ENCODE results near the gene SLBP.
"Not testable (repeated sequence)": the region's sequence is repeated elsewhere in the genome, so short reads cannot be mapped to it uniquely, and the experiment has no call there.

SLBP gene

GRCh38 chr4:1711571-1712215, 426 bp downstream of the SLBP start:
- DNase-seq (ENCODE audit: low spot score) (no peak), FAIRE-seq (no peak)

DNA sequence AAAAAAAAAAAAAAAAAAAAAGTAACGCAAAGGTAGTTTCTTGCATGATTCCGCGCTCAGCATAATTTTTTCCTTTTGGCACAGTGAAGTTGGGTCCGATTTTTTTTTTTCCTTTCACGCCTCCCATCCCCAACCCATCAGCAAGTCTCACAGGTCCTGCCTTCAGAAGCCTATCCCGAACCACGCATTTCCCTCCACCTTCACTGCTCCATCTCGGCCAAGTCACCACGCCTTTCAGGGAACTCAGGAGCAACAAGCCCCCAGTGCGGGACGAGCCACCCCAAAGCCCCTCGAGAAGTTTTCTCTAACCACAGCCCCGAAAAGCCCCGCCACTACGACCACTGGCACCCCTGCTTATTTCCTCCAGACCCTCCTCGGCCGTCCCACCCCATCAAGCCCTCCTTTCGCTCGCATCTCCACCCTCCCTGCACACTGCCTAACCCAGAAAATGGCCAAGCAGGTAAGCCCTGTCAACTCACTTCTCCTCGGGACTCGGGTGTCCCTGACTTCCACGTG, 1.0 kb downstream of the SLBP start:
- no peak for FAIRE-seq
- DNase-seq (ENCODE audit: low spot score): no peak

- FAIRE-seq (no peak), DNase-seq (ENCODE audit: low spot score) (no peak)
Observed at GRCh38 chr4:1708581-1708980, 3.5 kb downstream of the SLBP start.

GRCh38 chr4:1706358-1706757, 5.8 kb downstream of the SLBP start:
- no peak for FAIRE-seq
- DNase-seq (ENCODE audit: low spot score): no peak

DNA sequence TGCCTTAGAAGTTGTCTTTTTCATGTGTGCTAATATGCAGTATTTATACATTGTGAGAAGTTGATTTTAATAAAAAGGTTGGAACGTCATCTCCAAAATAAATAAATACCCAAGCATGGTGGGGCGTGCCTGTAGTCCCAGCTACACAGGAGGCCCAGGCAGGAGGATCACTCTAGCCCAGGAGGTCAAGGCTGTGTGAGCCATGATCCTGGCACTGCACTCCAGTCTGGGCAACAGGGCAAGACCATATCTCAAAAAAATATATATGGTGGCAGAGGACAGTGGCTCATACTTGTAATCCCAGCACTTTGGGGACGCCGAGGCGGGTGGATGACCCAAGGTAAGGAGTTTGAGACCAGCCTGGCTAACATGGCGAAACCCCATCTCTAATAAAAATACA, 6.4 kb downstream of the SLBP start:
- DNase-seq (ENCODE audit: low spot score): no peak
- no peak for FAIRE-seq

DNA sequence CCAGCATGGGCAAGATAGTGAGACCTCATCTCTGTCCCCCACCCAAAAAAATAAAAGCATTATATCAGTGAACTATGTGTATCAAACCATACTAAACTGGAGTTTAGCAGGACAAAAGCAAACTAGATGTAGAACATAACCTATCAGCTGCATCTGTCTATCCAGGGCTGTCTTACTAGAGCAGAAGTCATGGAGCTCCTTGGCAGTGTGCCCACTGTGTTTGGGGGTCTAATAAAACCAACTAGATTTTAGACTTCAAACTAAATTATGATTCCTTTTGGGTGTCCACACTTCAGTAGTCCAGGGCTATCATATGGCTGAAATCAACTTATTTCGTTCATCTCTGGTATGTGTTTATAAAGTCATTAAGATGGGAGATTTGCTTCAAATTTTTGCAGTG, 8.3 kb downstream of the SLBP start:
- FAIRE-seq: no peak
- DNase-seq (ENCODE audit: low spot score): no peak

DNA sequence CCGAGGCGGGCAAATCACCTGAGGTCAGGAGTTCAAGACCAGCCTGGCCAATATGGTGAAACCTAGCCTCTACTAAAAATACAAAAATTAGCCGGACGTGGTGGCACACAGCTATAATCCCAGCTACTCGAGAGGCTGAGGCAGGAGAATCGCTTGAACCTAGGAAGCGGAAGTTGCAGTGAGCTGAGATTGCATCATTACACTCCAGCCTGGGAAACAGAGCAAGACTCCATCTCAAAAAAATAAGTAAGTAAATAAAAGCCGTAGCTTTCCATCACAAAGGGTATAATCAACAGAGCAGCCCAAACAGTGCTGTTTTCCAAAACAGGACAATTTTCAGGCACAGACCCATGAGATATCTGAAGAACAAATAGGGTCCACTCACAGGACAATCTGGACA, 10.4 kb downstream of the SLBP start:
- DNase-seq (ENCODE audit: low spot score); FAIRE-seq: not testable (repeated sequence)

DNA sequence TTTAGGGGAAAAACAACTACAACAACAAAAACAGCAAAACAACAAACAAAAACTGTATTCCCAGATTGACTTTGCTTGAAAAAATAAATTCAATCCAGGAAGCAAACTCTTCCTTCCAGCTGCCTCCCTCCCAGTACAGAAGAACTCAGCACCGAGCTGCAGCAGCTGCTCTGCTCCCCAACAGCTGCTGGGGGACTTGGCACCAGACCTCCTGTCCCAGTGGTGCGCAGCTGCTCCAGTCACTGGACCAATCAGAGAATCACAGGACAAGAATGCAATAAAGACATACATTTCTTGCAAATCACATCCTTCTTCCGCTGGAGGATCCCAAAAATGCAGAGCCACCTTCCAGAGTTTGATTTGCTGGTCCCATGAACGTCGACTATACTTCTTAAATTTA, 16.2 kb downstream of the SLBP start:
- DNase-seq (ENCODE audit: low spot score) (no peak), FAIRE-seq (no peak)

DNA sequence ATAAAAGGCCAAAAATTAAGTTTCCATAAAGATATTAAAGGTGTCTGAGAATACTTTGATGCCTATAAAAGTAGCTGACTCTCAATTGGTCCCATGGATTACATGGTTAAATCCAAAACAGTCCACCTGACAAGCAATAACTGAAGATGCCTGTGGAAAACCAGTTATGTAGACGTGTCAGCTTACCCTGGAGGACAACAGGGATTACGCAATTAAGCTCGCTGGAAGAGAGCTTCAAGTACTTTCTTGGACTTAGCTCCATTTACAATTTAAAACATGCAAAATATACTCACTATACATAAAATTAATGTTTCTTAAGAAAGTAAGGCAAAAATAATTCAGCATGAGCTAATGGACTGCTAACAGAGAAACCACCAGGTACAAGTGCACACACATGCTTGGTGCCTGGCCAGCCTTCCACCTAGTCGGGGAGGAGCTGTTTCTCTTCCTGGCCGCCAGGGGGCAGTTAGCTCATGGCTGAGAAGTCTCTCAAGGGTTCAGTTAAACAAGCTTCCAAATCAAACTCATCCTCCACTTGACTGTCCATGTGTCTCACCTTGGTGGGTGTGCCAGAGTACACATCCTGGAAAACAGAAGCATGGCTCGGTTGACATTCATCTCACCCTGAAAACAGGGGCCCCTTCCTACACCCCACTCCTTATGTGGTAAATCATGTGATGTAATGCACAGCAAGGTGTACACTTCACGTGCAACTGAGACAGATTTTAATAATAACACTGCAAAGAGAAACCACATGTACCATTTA, 18.8 kb downstream of the SLBP start:
- DNase-seq (ENCODE audit: low spot score) (peak; percentile 66), FAIRE-seq (no peak)

GRCh38 chr4:1691737-1692373, 20.3 kb downstream of the SLBP start:
- DNase-seq (ENCODE audit: low spot score) (no peak), FAIRE-seq (no peak)

DNA sequence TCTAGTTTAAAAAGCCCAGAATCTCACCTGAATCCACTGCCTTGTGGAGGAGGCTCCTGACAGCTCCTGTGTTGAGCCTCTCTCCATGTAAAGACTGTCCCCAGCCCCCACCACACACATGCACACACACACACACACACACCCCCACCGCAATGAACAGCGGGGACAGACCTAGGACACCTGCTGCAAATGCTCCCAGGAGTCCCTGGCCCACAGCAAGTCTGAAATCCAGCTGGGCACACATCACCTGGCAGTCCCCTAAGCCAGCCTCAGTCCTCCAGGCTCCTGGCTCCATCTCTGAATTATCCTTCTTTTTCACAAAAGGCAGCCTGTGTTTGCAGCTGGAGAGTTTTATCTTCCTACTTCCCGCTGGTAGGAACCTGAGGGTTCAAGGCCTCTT, 21.4 kb downstream of the SLBP start:
- FAIRE-seq: no peak
- no peak for DNase-seq (ENCODE audit: low spot score)

GRCh38 chr4:1686440-1687036, 25.6 kb downstream of the SLBP start:
- no peak for FAIRE-seq
- DNase-seq (ENCODE audit: low spot score): no peak

GRCh38 chr4:1685235-1686150, 26.6 kb downstream of the SLBP start:
- FAIRE-seq (no peak), DNase-seq (ENCODE audit: low spot score) (peak; percentile 48)

DNA sequence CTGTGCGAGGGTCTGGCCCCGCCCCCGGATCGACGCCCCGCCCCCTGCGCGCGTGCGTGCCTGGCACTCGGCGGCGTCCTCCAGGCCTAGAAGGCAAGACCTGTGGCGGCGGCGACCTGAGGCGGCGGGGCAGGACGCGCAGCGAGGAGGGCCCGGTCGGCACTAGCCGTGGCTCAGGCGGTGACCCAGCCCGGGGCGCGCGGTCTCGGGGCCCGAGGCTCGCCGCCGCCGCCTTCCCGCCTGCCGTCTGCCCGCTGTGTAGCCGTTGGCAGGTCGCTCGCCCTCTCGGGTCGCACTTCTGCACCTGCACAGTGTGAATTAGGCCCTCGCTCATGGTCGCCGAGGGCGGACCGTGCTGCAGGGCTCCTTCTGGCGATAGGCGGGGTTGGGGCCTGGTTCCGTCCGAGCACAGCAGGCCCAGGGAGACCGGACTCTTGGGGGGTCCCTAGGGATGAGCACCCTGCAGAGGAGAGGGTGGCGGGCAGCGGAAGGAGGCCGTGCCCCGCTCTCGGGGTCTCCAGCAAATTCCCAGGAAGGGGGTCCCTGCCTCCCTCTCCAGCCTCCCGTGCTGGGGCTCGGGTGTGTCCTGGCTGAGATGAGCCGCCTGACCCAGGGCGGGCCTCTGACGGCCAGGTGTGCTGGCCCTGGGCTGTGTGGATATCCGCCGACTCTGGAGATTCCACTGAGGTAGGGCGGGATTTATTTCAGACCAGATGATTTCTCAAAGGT, 27.4 kb downstream of the SLBP start:
- no peak for DNase-seq (ENCODE audit: low spot score)
- no peak for FAIRE-seq

DNA sequence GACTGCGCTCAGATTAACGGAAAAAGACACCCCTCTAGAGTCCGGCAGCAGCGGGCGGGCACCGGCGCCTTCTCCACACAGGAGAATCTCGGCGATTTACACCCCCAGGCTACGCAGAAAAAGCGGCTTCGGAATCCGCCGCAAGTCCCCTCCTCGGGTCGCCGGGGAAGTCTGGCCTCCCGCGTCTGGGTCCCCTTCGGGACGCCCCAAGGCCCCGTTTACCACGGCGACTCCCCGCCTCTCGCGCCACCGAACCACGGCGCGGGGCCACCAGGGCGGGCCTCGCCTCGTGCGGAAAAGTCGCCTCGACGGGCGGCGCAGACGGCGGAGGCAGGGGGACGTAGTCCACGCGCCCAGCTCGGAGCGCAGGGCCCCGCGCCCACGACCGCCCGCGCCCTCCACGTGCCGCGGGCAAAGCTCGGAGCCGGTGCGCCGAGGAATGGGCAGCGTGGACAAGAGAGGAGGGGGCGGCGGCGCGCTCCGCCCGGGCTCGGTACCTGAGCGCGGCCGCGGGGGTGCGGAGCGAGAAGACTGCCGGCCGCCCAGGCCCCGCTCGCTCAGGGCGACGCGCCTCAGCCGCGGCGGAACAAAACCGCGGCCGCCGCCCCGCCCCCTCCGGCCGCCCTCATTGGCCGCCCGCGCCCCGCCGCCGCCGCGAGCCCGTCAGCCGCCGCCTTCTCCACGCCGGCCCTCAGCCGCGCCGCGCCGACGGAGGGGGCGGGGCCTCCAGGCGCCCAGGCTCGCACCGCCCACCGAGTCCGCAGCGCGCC, 28.2 kb downstream of the SLBP start, which contains the start of gene FAM53A:
FAM53A (minus strand) TSS at position 578 of the 770 bp plus-strand sequence. CDS start 15,572 bp downstream, outside the sequence.
- FAIRE-seq (no peak), DNase-seq (ENCODE audit: low spot score) (no peak)

DNA sequence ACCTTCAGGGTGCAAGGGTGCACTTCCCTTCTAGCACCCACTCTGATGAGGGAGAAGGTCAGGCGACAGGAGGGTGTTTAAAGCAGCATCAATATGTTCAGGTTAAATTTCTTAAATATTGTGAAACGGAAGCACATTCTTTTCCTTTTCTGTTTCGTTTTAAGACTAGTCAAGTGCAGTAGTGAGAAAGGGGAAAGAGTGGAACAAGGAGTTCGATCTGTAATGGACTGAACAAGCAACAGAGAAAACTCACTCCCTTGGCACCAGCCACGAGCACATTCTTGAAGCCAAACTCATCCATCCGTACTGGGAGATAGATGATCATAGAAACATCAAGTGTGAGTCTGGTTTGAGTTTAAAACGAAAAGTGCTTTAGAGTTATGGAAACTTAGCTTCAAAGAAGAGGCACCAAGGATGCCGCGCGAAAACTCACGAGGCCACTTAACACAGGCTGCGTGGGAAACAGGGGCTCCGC, 28.8 kb downstream of the SLBP start:
- DNase-seq (ENCODE audit: low spot score) (peak; percentile 16), FAIRE-seq (no peak)

DNA sequence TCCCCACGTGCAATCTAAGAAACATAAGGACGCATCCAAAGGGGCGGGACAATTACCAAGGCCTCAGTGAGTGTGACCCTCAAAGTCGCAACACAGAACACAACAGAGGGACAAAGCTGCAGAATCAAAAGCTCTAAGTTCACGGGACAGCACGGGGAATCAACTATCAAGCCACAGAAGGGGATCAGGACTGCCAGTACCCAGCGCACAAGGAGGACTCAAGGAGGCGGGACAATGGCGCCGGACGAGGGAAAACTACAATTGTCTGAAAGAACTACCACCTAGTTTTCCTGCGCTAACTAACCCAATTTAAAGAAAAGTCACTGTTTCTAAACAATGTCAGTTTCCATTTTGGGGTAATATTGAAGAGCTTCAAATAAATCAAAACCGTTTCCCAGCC, 29.3 kb downstream of the SLBP start:
- DNase-seq (ENCODE audit: low spot score) (no peak), FAIRE-seq (no peak)

DNA sequence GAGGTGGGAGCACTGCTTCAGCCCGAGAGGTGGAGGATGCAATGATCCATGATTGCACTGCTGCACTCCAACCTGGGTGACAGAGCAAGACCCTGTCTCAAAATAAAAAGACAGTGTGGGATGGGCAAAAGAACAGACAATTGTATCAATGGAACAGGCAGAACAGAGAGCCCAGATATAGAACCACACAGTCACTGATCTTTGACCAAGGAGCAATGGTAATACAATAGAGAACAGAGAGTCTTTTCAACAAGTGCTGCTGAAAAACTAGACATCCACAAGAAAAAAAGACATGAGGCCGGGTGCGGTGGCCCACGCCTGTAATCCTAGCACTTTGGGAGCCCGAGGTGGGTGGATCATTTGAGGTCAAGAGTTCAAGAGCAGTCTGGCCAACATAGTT, 33.9 kb downstream of the SLBP start:
- FAIRE-seq (no peak), DNase-seq (ENCODE audit: low spot score) (no peak)
